Measurements from ENCODE around the gene STXBP6.

STXBP6 gene

DNA sequence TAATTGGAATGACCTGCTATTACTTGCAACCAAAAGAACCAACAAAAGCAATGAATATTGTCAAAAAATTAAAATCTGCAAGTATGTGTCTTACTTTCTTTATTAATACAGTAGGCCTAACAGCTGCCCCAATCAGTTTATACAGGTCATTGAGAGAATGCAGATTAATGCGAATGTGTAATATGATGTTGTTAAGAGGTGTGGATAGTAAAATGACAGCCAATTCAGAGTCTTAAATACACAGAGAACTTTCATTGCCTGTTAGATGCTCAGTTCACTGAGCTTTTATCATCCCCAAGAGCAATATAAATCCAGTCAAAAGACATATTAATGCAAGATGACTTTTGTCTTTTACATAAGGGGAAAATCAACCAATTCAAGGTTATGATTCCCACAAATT is 58.7 kb downstream of the STXBP6 start:
- Histone ChIP-seq H3K36me3 (ENCODE audit: control insufficient read depth, insufficient read depth, low read length) (no peaks in the 10 kb centered on the region), H3K4me3 (ENCODE audit: insufficient read depth, low read depth, low read length, poor library complexity, severe bottlenecking) (no peak overlapping the region), H3K4me1 (ENCODE audit: control insufficient read depth, insufficient read depth, low read length, poor library complexity, severe bottlenecking) (no peaks in the 10 kb centered on the region), H3K9me3 (ENCODE audit: control insufficient read depth, low read length) (no peaks in the 10 kb centered on the region), H3K27me3 (replicated peaks; ENCODE audit: control insufficient read depth, insufficient read depth, low read length, poor library complexity, severe bottlenecking) (no peaks in the 10 kb centered on the region), H3K27ac (ENCODE audit: insufficient read depth, low read length, poor library complexity, severe bottlenecking) (no peak overlapping the region)
- DNase-seq, result no peak

DNA sequence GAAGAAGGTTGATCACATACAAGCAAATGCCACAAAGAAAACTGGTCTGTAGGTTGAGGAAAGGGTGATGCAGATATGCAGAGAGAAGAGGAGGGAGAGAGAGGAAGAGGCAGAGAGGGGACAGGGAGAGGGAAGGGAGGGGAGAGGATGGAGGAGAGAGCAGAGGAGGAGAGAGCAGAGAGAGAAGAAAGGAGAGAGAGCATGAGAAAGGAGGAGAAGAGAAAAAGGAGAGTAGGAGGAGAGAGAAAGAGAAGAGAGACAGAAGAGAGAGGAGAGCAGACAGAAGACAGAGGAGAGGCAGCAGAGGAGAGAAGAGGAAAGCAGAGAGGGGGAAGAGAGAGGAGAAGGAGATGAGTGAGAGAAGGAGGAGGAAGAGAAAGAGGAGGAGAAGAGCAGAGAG is 59.2 kb downstream of the STXBP6 start:
- Histone ChIP-seq H3K27ac (ENCODE audit: insufficient read depth, low read length, poor library complexity, severe bottlenecking) (no peak overlapping the region), H3K9me3 (ENCODE audit: control insufficient read depth, low read length) (no peaks in the 10 kb centered on the region), H3K4me3 (ENCODE audit: insufficient read depth, low read depth, low read length, poor library complexity, severe bottlenecking) (no peak overlapping the region), H3K4me1 (ENCODE audit: control insufficient read depth, insufficient read depth, low read length, poor library complexity, severe bottlenecking) (no peaks in the 10 kb centered on the region), H3K27me3 (replicated peaks; ENCODE audit: control insufficient read depth, insufficient read depth, low read length, poor library complexity, severe bottlenecking) (no peaks in the 10 kb centered on the region), H3K36me3 (ENCODE audit: control insufficient read depth, insufficient read depth, low read length) (no peaks in the 10 kb centered on the region)
- DNase-seq, result no peak

DNA sequence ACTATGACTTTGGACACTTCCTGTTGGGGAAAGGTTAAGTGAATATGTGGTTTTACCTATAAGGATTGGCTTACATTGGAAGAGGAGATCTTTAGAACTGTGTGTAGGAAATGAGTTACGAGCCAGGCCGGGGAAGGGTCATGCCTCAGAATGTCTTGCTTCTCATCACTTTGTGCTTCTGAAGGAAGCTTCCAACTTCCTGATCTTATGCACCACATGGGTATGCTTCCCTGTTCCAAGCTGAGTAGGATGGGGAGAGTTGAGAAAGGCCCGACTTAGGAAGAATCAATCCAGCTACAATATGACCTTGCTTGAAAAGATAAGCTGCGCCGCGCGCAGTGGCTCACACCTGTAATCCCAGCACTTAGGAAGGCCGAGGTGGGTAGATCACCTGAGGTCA is 59.9 kb downstream of the STXBP6 start:
- no peak overlapping the region for H3K27ac ChIP-seq (ENCODE audit: insufficient read depth, low read length, poor library complexity, severe bottlenecking)
- DNase-seq, result no peak
- no peak overlapping the region for H3K4me3 ChIP-seq (ENCODE audit: insufficient read depth, low read depth, low read length, poor library complexity, severe bottlenecking)
- H3K27me3 ChIP-seq (replicated peaks; ENCODE audit: control insufficient read depth, insufficient read depth, low read length, poor library complexity, severe bottlenecking), result no peaks in the 10 kb centered on the region
- no peaks in the 10 kb centered on the region for H3K4me1 ChIP-seq (ENCODE audit: control insufficient read depth, insufficient read depth, low read length, poor library complexity, severe bottlenecking)
- no peaks in the 10 kb centered on the region for H3K9me3 ChIP-seq (ENCODE audit: control insufficient read depth, low read length)
- H3K36me3 ChIP-seq (ENCODE audit: control insufficient read depth, insufficient read depth, low read length), result no peaks in the 10 kb centered on the region

DNA sequence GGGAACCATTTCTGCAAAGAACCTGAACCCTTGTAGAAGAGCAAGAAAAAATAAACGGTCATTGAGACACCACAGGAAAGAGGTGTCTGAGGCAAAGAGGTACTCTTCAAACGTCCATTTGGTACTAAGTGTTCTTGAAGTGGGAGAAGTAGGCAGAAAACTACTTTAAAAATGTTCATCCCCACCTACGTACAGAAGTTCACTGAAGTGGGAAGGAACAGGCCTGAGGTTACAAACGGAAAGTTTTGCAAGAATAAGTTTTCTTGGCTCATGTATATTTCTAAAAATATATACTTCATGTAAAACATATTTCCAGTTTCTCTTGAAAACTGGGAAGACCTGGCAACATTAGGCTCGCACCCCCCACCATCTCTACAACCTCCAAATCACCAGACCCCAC is 61.2 kb downstream of the STXBP6 start:
- no peaks in the 10 kb centered on the region for H3K27me3 ChIP-seq (replicated peaks; ENCODE audit: control insufficient read depth, insufficient read depth, low read length, poor library complexity, severe bottlenecking)
- no peaks in the 10 kb centered on the region for H3K36me3 ChIP-seq (ENCODE audit: control insufficient read depth, insufficient read depth, low read length)
- H3K9me3 ChIP-seq (ENCODE audit: control insufficient read depth, low read length), result no peaks in the 10 kb centered on the region
- no peaks in the 10 kb centered on the region for H3K4me1 ChIP-seq (ENCODE audit: control insufficient read depth, insufficient read depth, low read length, poor library complexity, severe bottlenecking)
- no peak for DNase-seq
- no peak overlapping the region for H3K27ac ChIP-seq (ENCODE audit: insufficient read depth, low read length, poor library complexity, severe bottlenecking)
- no peak overlapping the region for H3K4me3 ChIP-seq (ENCODE audit: insufficient read depth, low read depth, low read length, poor library complexity, severe bottlenecking)

DNA sequence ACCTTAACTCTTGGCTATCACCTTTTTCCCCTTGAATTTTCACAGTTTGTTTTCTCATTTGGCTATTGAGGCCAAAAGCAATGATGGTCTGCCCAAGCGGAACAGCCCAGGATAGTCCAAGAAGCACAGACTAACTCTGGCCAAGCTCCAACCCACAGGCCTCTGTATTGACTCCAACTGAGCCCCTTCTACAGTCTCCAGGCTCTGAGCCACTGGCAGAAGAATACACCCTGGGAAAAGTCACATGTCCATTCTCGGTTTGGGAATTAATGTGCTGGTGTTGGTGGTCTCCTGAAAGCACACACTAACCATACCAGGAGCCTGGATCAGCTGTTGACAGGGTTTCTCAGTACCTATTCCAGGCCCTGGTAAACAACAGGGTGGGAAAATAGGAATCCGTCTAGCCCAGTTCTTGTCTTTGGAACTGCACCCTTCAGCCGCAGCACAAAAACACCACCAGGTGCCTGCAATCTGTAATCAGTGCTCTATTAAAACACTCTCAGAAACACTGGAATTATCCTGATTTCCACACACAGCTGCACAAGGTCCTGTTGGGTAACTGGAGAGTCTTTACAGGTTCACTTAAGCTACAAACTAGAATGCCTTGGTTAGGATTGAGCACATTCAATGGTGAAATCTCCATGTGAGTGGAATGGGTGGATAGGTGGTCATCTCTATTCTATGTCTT is 63.6 kb downstream of the STXBP6 start:
- Histone ChIP-seq H3K4me1 (ENCODE audit: control insufficient read depth, insufficient read depth, low read length, poor library complexity, severe bottlenecking) (no peaks in the 10 kb centered on the region), H3K36me3 (ENCODE audit: control insufficient read depth, insufficient read depth, low read length) (no peaks in the 10 kb centered on the region), H3K27ac (ENCODE audit: insufficient read depth, low read length, poor library complexity, severe bottlenecking) (no peak overlapping the region), H3K9me3 (ENCODE audit: control insufficient read depth, low read length) (no peaks in the 10 kb centered on the region), H3K4me3 (ENCODE audit: insufficient read depth, low read depth, low read length, poor library complexity, severe bottlenecking) (no peak overlapping the region), H3K27me3 (replicated peaks; ENCODE audit: control insufficient read depth, insufficient read depth, low read length, poor library complexity, severe bottlenecking) (no peaks in the 10 kb centered on the region)
- DNase-seq, result no peak

DNA sequence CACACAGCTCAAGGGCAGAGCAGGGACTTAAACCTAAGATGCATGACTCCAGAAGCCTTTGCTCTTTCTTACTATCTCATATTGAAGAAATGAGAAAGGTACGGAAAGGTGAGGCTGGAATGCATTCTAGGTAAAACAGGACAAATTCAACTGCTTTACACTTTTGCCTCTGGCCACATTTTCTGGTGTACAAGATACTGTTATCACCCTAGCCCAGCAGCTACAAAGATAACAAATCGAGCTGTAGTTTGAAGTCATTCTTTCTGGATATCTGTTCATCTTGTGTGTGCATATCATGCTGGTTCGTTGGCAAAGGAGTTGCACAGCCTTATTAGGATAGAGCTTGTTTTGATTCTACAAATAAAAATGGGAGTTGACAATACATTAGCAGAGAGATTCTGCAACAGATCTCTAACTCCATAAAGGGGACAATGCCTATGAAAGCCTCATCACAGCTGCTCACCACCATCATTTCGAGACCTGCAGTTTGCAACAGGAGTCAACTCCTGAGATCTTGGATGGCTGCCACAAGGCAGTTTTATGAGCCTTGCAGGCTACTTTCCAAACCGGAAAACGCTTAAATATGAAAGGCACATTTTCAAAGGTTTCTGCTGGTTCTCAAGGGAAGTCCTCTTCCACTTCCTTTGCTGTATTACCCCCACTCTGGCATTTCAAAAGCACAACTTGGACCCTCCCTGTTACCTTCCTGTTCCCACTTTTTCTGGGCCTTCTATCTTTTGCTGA is 64.9 kb downstream of the STXBP6 start:
- no peaks in the 10 kb centered on the region for H3K36me3 ChIP-seq (ENCODE audit: control insufficient read depth, insufficient read depth, low read length)
- no peak for DNase-seq
- no peaks in the 10 kb centered on the region for H3K9me3 ChIP-seq (ENCODE audit: control insufficient read depth, low read length)
- H3K4me1 ChIP-seq (ENCODE audit: control insufficient read depth, insufficient read depth, low read length, poor library complexity, severe bottlenecking), result no peaks in the 10 kb centered on the region
- H3K27me3 ChIP-seq (replicated peaks; ENCODE audit: control insufficient read depth, insufficient read depth, low read length, poor library complexity, severe bottlenecking), result no peaks in the 10 kb centered on the region
- H3K27ac ChIP-seq (ENCODE audit: insufficient read depth, low read length, poor library complexity, severe bottlenecking), result no peak overlapping the region
- no peak overlapping the region for H3K4me3 ChIP-seq (ENCODE audit: insufficient read depth, low read depth, low read length, poor library complexity, severe bottlenecking)

DNA sequence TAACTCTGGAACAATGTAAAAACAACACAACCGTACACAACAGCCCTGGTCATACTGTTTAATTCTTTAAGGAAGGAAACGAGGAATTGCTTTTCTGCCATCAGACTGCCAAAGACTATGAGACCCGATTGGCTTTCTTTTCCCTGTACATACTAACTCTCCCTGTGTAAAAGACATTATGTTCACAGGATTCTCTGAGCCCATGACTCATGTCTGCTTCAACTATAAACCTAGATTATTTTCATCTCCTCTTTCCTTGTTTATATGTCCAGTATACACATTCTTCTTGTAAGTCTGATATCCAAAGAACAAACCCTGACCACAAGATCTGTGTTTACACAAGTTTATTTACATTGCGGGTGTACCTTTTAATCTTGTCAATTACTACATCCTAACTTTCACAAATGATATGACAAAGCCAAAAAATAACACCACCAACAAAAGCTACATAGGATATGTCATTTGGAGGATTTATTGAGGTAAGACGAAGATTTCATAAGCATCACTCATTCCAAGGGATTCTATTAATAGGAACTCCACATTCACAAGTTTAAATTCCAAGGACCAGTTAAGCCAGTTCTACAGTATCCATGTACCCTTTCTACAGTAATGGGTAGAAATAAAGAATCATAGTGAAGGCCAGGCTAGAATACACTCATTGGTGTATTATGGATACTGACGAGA is 67.3 kb downstream of the STXBP6 start:
- no peaks in the 10 kb centered on the region for H3K9me3 ChIP-seq (ENCODE audit: control insufficient read depth, low read length)
- DNase-seq, result no peak
- no peaks in the 10 kb centered on the region for H3K36me3 ChIP-seq (ENCODE audit: control insufficient read depth, insufficient read depth, low read length)
- H3K27me3 ChIP-seq (replicated peaks; ENCODE audit: control insufficient read depth, insufficient read depth, low read length, poor library complexity, severe bottlenecking), result no peaks in the 10 kb centered on the region
- H3K4me3 ChIP-seq (ENCODE audit: insufficient read depth, low read depth, low read length, poor library complexity, severe bottlenecking), result no peak overlapping the region
- no peaks in the 10 kb centered on the region for H3K4me1 ChIP-seq (ENCODE audit: control insufficient read depth, insufficient read depth, low read length, poor library complexity, severe bottlenecking)
- no peak overlapping the region for H3K27ac ChIP-seq (ENCODE audit: insufficient read depth, low read length, poor library complexity, severe bottlenecking)

DNA sequence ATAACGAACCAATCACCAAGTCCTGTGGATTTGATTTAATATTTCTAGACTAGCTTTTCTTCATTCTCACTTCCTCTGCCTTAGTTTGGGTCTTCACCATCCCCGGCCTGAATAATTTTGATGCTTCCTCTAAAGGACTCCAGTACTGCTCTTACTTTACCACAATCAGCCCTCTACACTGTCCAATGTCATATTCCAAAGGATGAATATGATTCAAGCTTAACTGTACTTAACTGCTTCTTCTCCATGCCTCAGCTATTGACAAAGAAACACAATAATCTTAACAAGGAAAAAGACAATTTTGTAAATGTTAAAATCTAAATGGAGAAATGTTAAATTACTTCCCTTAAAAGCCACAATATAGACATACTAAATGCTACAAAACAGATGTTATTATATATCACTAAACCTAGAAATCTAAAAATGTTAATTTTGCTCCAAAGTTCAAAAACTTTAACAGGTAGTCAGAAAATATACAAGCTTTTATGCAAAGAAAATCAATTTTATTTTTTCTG is 70.2 kb downstream of the STXBP6 start:
- H3K9me3 ChIP-seq (ENCODE audit: control insufficient read depth, low read length), result no peaks in the 10 kb centered on the region
- no peaks in the 10 kb centered on the region for H3K27me3 ChIP-seq (replicated peaks; ENCODE audit: control insufficient read depth, insufficient read depth, low read length, poor library complexity, severe bottlenecking)
- no peak overlapping the region for H3K27ac ChIP-seq (ENCODE audit: insufficient read depth, low read length, poor library complexity, severe bottlenecking)
- no peak for DNase-seq
- no peaks in the 10 kb centered on the region for H3K36me3 ChIP-seq (ENCODE audit: control insufficient read depth, insufficient read depth, low read length)
- no peak overlapping the region for H3K4me3 ChIP-seq (ENCODE audit: insufficient read depth, low read depth, low read length, poor library complexity, severe bottlenecking)
- H3K4me1 ChIP-seq (ENCODE audit: control insufficient read depth, insufficient read depth, low read length, poor library complexity, severe bottlenecking), result no peaks in the 10 kb centered on the region

DNA sequence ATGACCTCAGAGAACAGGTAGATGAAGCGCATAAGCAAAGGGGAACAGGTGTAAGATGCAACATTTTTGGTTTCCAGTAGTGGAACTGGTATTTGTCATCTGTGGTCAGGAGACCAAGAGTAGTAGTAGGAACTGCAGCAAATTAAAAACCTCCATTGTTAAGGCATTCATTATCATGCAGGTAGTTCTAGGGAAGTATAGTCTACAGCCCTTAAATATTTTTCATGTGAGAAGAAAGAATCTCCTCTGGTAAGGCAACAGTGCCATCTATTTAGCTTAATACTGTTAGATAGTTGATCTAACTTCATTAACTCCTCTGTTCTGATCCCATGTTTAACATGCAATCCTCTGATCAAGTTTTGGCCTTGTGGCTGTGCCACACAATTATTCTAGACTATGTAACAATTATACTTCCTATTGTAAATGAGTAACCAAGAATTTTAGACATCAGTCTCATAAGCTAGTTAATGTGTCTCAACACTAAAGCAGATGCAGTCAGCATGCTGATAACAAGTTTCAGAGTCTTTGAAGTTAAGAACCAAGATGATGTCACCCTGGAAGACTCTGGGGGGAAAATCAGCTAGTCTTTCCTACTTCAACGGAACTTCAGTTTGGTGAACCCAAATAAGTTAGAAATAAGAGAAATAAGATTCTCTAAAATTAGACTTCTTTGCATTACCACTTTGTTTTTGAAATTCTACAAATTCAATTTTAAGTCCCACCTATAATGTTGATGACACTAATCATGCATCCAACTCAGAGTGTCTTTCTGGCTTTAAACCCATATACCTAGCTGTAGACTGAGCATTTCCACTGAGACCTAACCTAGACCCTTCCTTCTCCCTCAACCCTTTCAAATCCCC is 70.9 kb downstream of the STXBP6 start:
- H3K27ac ChIP-seq (ENCODE audit: insufficient read depth, low read length, poor library complexity, severe bottlenecking), result no peak overlapping the region
- H3K27me3 ChIP-seq (replicated peaks; ENCODE audit: control insufficient read depth, insufficient read depth, low read length, poor library complexity, severe bottlenecking), result no peaks in the 10 kb centered on the region
- no peaks in the 10 kb centered on the region for H3K36me3 ChIP-seq (ENCODE audit: control insufficient read depth, insufficient read depth, low read length)
- no peaks in the 10 kb centered on the region for H3K9me3 ChIP-seq (ENCODE audit: control insufficient read depth, low read length)
- no peak for DNase-seq
- no peak overlapping the region for H3K4me3 ChIP-seq (ENCODE audit: insufficient read depth, low read depth, low read length, poor library complexity, severe bottlenecking)
- no peaks in the 10 kb centered on the region for H3K4me1 ChIP-seq (ENCODE audit: control insufficient read depth, insufficient read depth, low read length, poor library complexity, severe bottlenecking)

Measured in effector memory CD4-positive, alpha-beta T cell (primary cell).